GM21619 (cell line): ENCODE results near the gene APBB3.

Experiments
- ATAC-seq: cut with Tn5 transposase; IDR thresholded peaks from one replicate; pipeline ENCODE4 v1.9.1; 2021; ENCODE audit not compliant: unreplicated experiment

APBB3 gene

DNA sequence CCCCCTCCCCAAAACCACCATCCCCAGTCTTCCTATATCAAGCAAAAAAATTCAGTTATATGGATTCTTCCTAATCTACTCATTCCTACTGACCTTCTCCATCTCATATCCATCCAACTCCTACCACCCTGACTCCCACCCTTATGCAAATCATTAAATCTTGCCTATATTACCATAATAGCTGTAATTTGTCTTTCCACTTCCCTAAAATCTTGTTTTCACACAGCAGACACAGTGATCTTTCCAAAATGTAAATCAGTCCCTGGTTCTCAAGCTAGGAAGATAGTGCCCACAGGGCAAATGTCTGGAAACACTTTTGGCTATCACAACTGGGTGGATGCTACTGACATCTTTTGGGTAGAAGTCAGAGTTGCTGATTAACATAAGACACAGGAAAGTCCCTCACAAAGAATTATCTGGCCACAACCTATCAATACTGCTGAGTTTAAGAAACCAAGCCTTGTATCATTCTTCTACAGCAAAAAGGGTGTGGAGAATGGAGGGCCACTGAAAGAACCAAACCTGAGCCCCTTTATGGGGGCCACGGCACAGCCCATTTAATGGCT is 8.6 kb downstream of the APBB3 start:
- no peak for ATAC-seq

DNA sequence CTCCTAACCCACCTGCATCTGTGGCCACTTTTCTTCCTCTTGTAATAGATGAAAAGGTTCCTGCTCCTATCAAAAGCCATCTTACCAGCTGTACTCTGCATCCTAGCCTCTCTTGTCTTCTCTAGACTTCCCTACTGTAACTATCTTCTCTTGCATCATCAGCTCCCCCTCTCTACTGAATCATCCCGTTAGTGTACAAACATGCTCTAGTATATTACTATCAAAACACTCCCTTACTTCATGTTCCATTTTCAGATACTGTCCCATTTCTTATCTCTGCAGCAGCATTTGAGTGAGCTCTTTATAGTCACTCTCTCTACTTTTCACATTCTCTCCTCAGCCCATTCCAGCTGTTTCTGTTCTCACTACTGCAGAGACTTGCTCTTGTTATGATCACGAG is 9.9 kb downstream of the APBB3 start:
- no peak for ATAC-seq

DNA sequence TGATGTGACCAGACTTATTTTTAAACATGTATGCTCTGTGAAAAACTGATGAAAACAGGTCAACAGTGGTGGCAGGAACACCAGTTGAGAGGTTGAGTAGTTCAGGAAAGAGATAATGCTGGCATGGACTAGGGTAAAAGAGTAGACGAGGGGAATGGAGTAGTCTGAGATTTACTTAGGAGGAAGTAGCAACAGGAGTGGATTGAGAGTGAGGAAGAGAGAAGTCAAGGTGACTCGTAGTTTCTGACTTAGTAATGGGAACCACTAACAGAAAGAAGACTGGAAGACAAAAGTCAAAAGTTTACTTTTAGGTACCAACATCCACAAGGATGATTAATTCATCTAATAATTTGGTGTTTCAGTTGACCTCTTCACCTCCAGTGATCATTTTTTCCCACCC is 10.7 kb downstream of the APBB3 start:
- no peak for ATAC-seq

DNA sequence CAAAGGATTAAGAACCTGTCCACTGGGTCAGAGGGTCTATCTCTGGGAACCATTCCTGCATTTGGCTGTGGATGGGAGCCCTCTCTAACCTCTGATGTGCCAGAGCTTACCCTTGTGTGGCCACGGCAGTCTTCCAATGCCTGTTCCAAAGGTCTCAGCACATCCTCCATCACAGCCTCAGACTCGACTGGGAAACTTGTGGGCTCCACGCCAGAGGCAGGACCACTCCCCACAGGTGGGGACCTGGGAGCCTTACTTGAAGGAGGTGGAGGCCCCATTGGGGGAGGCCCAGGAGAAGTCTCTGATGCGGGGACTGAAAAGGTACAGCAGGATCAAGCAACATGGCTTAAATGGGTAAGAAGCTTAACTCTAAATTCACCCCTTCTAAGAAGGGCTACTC is 12.5 kb downstream of the APBB3 start:
- ATAC-seq = no peak

DNA sequence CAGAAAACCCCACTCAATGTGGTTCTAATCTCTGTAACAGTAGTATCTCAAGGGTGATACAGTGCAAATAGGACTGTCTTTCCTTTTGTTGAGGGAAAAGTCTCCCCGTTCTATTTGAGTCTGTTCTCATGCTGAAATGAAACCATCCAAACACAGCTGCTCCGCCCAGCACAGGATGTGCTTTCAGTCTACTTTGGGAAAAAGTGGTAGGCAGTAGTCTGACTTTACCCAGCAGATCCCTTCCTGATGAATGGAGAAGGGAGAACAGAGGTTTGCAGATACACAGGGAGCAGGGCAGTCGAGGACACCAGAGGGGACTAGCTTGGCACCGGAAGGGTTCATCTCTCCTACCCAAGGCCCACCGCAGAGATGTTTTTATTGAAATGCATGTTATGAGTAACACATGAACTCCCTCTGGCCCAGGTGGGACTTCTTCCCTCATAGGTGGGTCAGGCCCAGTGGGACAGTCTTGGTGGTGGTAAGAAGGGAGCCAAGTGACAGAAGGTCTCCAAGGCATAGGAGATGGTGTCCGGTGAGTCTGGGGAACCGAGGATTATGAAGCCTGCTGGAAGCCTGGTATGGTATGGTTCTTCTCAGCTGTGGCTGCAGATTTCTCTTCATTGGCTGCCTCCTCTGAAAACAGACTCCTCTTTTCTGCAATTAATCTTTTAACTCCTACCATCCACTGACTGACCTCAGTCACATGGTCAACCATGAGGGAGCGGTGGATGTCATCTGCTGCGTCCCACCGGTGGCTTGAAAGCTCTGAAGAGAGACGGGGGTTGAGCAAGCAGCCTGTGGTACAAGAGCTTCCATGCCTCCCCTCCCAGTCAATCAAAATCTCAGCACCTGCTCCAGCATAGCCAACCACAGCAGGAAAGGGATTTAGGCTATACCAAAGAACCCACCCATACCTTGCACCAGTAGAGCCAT is 14.0 kb downstream of the APBB3 start:
- no peak for ATAC-seq

DNA sequence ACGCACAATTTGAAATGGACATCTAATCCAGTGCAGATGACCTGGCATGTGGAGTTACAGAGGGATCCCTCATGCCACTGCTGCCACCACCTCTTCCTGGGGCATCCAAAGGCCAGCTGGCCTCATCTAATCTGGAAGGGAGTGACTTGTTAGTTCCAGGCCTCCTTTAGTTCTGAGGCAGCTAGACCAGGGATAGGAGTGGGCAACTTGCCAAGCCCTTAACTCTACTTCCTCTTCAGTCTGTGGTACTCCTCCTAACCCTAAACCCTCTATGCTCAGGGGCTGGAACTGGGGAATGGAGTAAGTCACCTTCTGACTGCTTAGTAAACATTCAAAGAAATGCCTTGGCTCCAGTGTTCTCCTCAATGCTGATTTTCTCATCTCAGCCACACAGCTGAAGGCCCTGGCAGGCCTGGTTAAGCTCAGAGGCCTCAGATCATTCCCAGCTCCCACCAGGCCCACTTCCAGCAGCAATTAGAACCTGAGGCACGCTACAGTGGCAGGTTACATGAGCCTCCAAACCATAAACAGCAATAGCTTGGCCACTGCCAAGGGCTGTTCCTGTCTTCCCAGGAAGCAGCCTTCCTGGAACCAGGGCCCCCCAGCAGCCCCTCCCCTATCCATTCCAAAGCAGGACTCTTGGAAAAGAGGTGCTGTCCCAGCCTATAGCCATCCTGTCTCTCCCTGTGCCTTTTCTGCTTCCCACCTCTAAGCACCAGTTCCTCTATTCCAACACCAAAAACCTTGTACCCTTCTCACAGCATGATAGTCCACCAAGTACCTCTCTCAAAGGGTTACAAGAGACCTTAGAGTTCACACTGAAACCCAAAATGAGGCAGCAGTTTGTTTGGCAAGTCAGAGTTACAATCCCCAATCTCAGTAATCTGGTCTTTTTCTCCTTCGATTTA is 14.9 kb downstream of the APBB3 start:
- no peak for ATAC-seq

DNA sequence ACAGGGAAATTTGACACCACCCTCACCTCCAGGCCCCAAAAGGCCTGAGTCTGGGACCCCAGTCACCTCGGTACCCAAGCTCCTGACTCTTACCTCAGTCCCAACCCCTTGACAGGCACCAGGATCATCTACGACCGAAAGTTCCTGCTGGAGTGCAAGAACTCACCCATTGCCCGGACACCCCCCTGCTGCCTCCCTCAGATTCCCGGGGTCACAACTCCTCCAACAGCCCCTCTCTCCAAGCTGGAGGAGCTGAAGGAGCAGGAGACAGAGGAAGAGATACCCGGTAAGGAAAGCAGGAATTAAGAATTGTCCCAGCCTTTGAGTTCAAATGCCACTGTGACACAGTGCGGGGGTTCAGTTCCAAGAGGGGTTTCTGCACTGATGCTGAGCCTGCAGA is 15.6 kb downstream of the APBB3 start:
- no peak for ATAC-seq

DNA sequence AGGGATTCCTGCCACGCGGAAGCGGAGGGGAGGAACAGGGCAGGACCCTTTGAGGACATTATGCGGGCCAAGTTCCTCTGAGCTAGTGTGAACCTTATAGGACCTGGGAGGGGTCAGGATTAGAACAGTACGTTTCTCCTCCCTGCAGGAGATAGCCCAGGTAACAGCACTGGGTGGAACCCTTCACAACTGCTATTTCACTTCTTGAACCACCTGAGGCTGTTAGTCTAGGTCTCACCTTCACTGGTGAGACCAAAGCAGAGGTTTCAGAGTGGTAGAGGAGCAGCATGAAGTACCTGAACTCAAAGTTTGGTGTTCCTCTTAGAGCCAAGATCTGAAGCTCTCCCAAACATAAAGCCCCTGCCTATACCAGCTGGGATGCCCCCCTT is 16.1 kb downstream of the APBB3 start:
- ATAC-seq = no peak

DNA sequence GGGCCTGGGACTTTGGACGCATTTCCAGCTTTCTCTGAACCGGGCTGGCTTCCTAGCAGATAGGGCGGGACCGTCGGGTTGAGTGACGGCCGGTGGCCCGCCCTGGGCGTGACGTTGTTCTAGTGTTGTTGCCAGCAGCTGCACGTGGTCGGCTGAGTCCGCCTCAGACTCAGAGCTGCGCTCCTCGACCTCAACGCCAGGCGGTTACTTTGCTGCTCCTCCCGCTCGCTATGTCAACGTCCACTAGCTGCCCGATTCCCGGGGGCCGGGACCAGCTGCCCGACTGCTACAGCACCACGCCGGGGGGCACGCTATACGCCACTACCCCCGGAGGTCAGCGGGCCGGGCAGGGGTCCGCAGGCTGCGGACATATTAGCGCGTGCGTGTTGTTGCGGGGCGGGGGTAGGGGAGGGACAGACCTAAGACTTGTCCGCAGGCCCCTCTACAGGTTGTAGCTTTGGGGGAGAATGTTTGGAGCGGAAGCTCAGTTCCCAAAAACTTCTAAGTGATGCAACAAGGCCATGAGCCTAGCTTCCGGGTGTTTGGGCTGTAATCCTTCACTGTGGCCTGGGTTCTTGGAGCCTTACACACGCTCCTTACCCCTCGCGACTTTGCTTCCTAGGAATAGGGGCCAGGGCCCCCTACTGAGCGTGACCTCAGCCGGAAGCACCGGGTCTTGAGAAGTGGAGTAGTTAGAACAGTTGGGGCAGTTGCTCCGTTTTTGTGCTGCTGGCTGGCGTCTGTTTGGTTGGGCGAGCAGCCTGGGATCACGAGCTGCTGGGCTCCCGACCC is 16.7 kb downstream of the APBB3 start, which contains the start of gene EIF4EBP3:
TSS of gene EIF4EBP3 (plus strand) at position 155 of the 792 bp plus-strand sequence. CDS start at position 231, 76 bp downstream.
- peak; percentile 99 for ATAC-seq

DNA sequence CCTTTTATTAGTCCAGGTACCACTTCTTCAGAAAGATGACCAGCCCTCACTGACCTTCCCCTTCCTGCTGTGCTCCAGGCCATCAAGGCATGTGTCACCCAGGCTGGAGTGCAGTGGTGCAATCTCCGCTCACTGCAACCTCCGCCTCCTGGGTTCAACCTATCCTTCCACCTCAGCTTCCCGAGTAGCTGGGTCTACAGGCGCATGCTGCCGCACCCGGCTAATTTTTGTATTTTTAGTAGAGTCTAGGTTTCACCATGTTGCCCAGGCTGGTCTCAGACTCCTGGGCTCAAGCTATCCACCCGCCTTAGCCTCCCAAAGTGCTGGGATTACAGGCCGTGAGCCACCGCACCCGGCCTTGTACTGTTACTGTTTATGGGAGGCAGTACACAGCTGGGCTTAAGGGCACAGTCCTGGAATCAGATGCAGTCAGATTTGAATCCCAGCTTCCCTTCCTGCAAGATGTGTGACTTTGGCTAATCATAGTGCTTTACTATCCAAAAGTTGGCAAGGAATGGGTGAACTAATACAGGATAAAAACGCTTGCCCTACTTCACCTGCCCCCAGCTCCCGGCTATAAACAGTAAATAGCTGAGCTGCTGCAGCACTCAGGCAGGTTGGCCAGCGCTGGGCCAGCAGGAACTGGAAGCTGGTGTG is 17.4 kb downstream of the APBB3 start:
- no peak for ATAC-seq

DNA sequence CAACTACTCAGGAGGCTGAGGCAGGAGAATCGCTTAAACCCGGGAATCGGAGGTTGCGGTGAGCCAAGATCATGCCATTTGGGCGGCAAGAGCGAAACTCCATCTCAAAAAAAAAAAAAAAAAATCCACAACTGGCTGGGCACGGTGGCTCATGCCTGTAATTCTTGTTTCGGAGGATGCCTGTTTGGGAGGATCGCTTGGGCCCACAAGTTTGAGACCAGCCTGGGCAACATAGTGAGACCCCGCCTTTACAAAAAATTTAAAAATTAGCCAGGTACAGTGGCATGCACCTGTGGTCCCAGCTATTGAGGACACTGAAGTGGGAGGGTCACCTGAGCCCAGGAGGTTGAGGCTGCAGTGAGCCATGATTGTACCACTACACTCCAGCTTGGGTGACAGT is 18.8 kb downstream of the APBB3 start:
- no peak for ATAC-seq

DNA sequence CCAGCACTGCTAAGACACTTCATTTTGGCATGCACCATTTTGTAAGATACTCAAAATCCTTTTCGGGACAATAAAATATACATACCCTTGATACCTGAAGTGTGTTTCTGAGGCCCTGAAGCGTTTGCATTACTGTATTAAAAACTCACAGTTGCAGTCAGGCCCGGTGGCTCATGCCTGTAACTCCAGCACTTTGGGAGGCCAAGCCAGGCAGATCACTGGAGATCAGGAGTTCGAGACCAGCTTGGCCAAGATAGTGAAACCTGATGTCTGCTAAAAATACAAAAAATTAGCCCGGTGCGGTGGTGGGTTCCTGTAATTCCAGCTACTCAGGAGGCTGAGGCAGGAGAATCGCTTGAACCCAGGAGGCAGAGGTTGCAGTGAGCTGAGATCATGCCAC is 19.4 kb downstream of the APBB3 start:
- ATAC-seq = no peak

DNA sequence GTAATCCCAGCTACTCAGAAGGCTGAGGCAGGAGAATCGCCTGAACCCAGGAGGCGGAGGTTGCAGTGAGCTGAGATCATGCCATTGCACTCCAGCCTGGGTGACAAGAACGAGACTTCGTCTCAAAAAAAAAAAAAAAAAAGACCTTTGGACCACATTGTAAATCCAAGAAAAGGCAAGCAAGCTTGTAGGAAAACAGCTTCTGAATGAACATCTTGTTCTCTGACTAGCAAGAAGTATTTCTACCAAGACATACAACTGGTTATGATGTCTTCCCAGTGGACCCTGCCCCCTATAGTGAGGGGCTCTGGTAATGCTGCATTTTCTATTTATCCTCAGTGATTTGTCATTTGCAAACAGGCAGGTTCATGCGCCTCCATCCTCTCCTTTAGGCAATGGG is 21.4 kb downstream of the APBB3 start:
- ATAC-seq = no peak

DNA sequence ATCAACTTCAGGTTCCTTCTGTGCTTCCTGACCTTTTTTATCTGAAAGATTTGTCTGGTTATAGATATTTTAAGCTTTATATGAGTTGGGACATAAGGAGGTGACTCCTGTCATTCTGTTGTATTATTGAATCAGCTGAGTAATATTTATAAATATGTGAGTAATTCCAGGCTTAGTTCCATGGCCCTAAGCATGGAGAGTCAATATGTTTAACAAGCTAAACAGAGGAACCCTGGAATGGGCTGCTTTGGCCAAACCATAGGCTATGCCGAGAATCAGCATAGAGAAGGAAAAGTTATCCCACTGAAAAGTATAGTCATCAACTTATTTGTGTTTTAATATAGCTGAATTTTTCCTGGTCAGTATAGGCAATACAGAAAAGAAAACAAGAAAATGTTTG is 24.2 kb downstream of the APBB3 start:
- no peak for ATAC-seq

DNA sequence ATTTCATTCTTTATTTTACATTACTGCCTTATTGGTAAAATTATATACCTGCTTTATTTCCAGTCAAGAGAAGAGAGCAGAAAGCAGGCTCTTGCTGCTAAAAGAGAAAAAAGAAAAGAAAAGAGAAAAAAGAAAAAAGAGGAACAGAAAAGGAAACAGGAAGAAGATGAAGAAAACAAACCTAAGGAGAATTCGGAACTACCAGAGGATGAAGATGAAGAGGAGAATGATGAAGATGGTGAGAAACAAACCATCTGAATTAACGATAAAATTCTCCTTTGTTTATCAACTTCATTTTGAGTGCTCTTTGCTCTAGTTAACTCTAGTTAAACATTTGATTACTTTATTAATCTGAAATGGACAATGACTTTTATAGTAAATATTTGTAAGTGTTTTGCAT is 40.4 kb downstream of the APBB3 start:
- no peak for ATAC-seq

DNA sequence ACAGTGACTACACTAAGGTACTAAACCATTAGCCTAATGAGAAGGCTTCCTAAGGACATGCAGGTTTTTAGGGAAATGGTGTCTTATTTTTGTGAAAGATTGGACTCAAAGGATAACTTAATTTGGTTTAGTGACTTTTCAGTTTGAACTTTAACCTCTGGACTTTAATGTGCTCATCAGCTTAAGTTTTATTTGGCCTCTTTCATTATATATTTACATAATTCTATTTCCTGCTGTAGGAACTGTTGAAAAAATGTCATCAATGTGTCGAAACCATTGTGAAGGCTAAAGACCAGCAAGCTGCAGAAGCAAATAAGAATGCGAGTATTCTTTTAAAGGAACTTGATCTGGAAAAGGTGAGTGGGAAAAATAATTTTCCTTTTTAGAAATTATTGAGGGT is 51.3 kb downstream of the APBB3 start:
- no peak for ATAC-seq

DNA sequence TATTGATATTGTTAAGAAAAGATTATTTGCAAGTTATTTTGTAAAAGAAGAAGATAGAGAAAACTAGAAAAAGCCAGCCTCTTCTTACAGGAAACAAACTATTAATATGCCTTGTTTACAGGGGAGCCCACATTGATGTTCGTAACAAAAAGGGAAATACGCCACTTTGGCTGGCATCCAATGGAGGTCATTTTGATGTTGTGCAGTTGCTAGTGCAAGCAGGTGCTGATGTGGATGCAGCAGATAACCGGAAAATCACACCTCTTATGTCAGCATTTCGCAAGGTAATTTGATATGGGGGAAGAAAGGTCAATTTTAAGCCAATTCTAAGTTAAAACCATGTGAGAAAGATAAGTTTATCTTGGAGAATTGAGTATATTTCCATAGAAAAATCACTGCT is 54.5 kb downstream of the APBB3 start:
- no peak for ATAC-seq
